GDM1 (cell line): ENCODE results near the gene TMX2.

ENCODE experiments used
- DNase-seq: peaks from one replicate; lab custom pipeline; 2025; lab: John Stamatoyannopoulos, UW

Gene TMX2

GRCh38 chr11:57770793-57771192 is 58.4 kb downstream of the TMX2 start:
- DNase-seq = no peak

- no peak for DNase-seq
Observed at GRCh38 chr11:57771365-57771764, 59.0 kb downstream of the TMX2 start.

- DNase-seq = no peak
Observed at GRCh38 chr11:57772562-57772961, 60.2 kb downstream of the TMX2 start.

- no peak for DNase-seq
Observed at GRCh38 chr11:57773026-57773598, 60.7 kb downstream of the TMX2 start.

GRCh38 chr11:57775491-57775890 is 63.1 kb downstream of the TMX2 start:
- DNase-seq = no peak

GRCh38 chr11:57776031-57776521 is 63.7 kb downstream of the TMX2 start:
- no peak for DNase-seq

GRCh38 chr11:57776577-57777210 is 64.3 kb downstream of the TMX2 start:
- DNase-seq = no peak

- no peak for DNase-seq
Observed at GRCh38 chr11:57777969-57778317, 65.5 kb downstream of the TMX2 start.

GRCh38 chr11:57778318-57779037 is 66.1 kb downstream of the TMX2 start:
- DNase-seq = no peak

GRCh38 chr11:57779276-57779675 is 66.9 kb downstream of the TMX2 start:
- no peak for DNase-seq

GRCh38 chr11:57781529-57781943 is 69.1 kb downstream of the TMX2 start:
- DNase-seq = no peak

- DNase-seq = no peak
Observed at GRCh38 chr11:57785072-57785471, 72.7 kb downstream of the TMX2 start.

GRCh38 chr11:57786436-57786835 is 74.0 kb downstream of the TMX2 start:
- DNase-seq = no peak

GRCh38 chr11:57787006-57787604 is 74.7 kb downstream of the TMX2 start:
- no peak for DNase-seq

- peak; percentile 56 for DNase-seq
Observed at GRCh38 chr11:57787920-57788702, 75.7 kb downstream of the TMX2 start.

GRCh38 chr11:57788703-57789088 is 76.3 kb downstream of the TMX2 start:
- DNase-seq = no peak
